Small intestine (tissue), 7 donors: Measurements from ENCODE around the gene LRIT2. TPM values are rescaled to one million over a fixed set of nuclear protein-coding genes. Genes with fewer than 3 reads are reported as not detected.

Experiments used
- DNase-seq, 2 donors: peaks; one replicate each; pipeline versions ENCODE4 v3.0.0 to v3.0.0-alpha.2; 2013
- FAIRE-seq: peaks from 2 replicates; lab custom pipeline; 2012; peaks lifted over from hg19 to GRCh38; lab: Jason Lieb, UNC
- H3K27ac ChIP-seq, 3 donors: one replicate each; pipeline ENCODE4 v1.5.1; 2013; ENCODE audit warnings: low read length in 2 of 3, mild to moderate bottlenecking in 2 of 3, control low read depth in 1 of 3, inconsistent platforms in 1 of 3, low read depth in 1 of 3, moderate library complexity in 1 of 3
- H3K27me3 ChIP-seq, 3 donors: one replicate each; pipeline ENCODE4 v1.6.1; 2013; ENCODE audit warnings: low read length in 3 of 3, inconsistent platforms in 1 of 3; ENCODE audit not compliant: control insufficient read depth in 3 of 3, insufficient read depth in 3 of 3
- H3K36me3 ChIP-seq, 3 donors: one replicate each; pipeline ENCODE4 v1.6.1; 2013; ENCODE audit warnings: low read length in 3 of 3, inconsistent platforms in 1 of 3, low read depth in 1 of 3, mild to moderate bottlenecking in 1 of 3, moderate library complexity in 1 of 3; ENCODE audit not compliant: control insufficient read depth in 3 of 3, insufficient read depth in 2 of 3
- H3K4me1 ChIP-seq, 3 donors: one replicate each; pipeline ENCODE4 v1.6.1; 2013; ENCODE audit warnings: low read length in 2 of 3, inconsistent platforms in 1 of 3, low read depth in 1 of 3, mild to moderate bottlenecking in 1 of 3, moderate library complexity in 1 of 3; ENCODE audit not compliant: control insufficient read depth in 3 of 3, insufficient read depth in 2 of 3
- H3K4me3 ChIP-seq, 3 donors: one replicate each; pipeline ENCODE4 v1.5.1; 2013; ENCODE audit warnings: low read length in 3 of 3, control low read depth in 1 of 3, inconsistent platforms in 1 of 3, low read depth in 1 of 3, mild to moderate bottlenecking in 1 of 3, moderate library complexity in 1 of 3
- H3K9me3 ChIP-seq, 2 donors: one replicate each; pipeline ENCODE4 v1.6.1; 2013; ENCODE audit warnings: low read depth in 1 of 2, low read length in 1 of 2; ENCODE audit not compliant: control insufficient read depth in 2 of 2, insufficient read depth in 1 of 2
- WGBS, 3 donors: extraction: QIAGEN DNeasy Blood & Tissue Kit; methylation state at CpG; one replicate each; pipeline ENCODE4 v1.1.7; 2013; 5-methylcytosine and 5-hydroxymethylcytosine counted together
- polyA plus RNA-seq, 4 donors: library from polyadenylated mRNA; stranded (reverse) in 3 of 4; unstranded in 1 of 4; fragments of 200-250 nt in 3 of 4; fragments of 120-200 nt in 1 of 4; gene quantifications; one replicate each; pipeline versions ENCODE4 v1.2.1 to v1.2.3, GENCODE V29; 2013
- donor health status: healthy with polysubstance abuse.
- donor health status: control.
- donor health status: control.
- donor health status: Bipolar disorder and iron deficiency.
- donor health status: healthy.

The LRIT2 gene
- polyA plus RNA-seq, 4 donors: 0.25 TPM; not detected in 3

GRCh38 chr10:84263716-84264115 is 38.4 kb upstream of the LRIT2 start:
- WGBS, 3 donors: 80 to 84% (median 82%) methylated on average over 5 of the region's 5 CpGs
- Histone ChIP-seq H3K27ac (no peak overlapping the region), H3K4me3 (no peak overlapping the region), H3K9me3 (no peaks in the 10 kb centered on the region), H3K36me3 (no peaks in the 10 kb centered on the region), H3K27me3 (no peaks in the 10 kb centered on the region), H3K4me1 (no peaks in the 10 kb centered on the region)
- FAIRE-seq: no peak
- no peak for DNase-seq

GRCh38 chr10:84262190-84262956 is 37.0 kb upstream of the LRIT2 start:
- Histone ChIP-seq H3K4me3 (no peak overlapping the region), H3K27ac (no peak overlapping the region), H3K4me1 (no peaks in the 10 kb centered on the region), H3K36me3 (no peaks in the 10 kb centered on the region), H3K9me3 (no peaks in the 10 kb centered on the region), H3K27me3 (no peaks in the 10 kb centered on the region)
- DNase-seq: no peak
- no peak for FAIRE-seq
- WGBS, 3 donors: 75 to 91% (median 79%) methylated on average over 12 to 13 of the region's 13 CpGs

- no peak overlapping the region for H3K4me3 ChIP-seq
- H3K36me3 ChIP-seq: no peaks in the 10 kb centered on the region
- no peaks in the 10 kb centered on the region for H3K9me3 ChIP-seq
- DNase-seq: no peak
- no peak for FAIRE-seq
- H3K4me1 ChIP-seq: no peaks in the 10 kb centered on the region
- H3K27me3 ChIP-seq: peaks cover 0 to 3% (median 0%) of the 10 kb centered on the region in 3 donors
- H3K27ac ChIP-seq: no peak overlapping the region
- 73 to 85% (median 83%) methylated on average over 7 of the region's 7 CpGs for WGBS, 3 donors
Measured at GRCh38 chr10:84261236-84261915, 36.0 kb upstream of the LRIT2 start.

- WGBS, 3 donors: 79 to 92% (median 83%) methylated on average over 7 of the region's 7 CpGs
- no peak for DNase-seq
- no peak for FAIRE-seq
- Histone ChIP-seq H3K36me3 (no peaks in the 10 kb centered on the region), H3K4me1 (no peaks in the 10 kb centered on the region), H3K27me3 (peaks cover 0 to 3% (median 0%) of the 10 kb centered on the region in 3 donors), H3K27ac (no peak overlapping the region), H3K4me3 (no peak overlapping the region), H3K9me3 (no peaks in the 10 kb centered on the region)
Measured at GRCh38 chr10:84258034-84258695, 32.8 kb upstream of the LRIT2 start.

- Histone ChIP-seq H3K9me3 (no peaks in the 10 kb centered on the region), H3K27me3 (peaks cover 0 to 3% (median 0%) of the 10 kb centered on the region in 3 donors), H3K36me3 (no peaks in the 10 kb centered on the region), H3K4me3 (no peak overlapping the region), H3K27ac (no peak overlapping the region), H3K4me1 (no peaks in the 10 kb centered on the region)
- WGBS, 3 donors: 77 to 81% (median 80%) methylated on average over 15 of the region's 15 CpGs
- DNase-seq (no peak), FAIRE-seq (no peak)
Measured at GRCh38 chr10:84257343-84258020, 32.1 kb upstream of the LRIT2 start.

GRCh38 chr10:84256510-84257342 is 31.4 kb upstream of the LRIT2 start:
- no peak overlapping the region for H3K27ac ChIP-seq
- H3K9me3 ChIP-seq: peaks cover 0 to 2% of the 10 kb centered on the region in 2 donors
- H3K36me3 ChIP-seq: no peaks in the 10 kb centered on the region
- WGBS, 3 donors: 36 to 41% (median 37%) methylated on average over 35 of the region's 35 CpGs
- DNase-seq: peak; percentile 10 to 46
- FAIRE-seq: no peak
- H3K4me3 ChIP-seq: no peak overlapping the region
- no peaks in the 10 kb centered on the region for H3K4me1 ChIP-seq
- peaks cover 0 to 3% (median 0%) of the 10 kb centered on the region in 3 donors for H3K27me3 ChIP-seq

GRCh38 chr10:84254552-84255478 is 29.5 kb upstream of the LRIT2 start:
- Histone ChIP-seq H3K4me3 (no peak overlapping the region), H3K27me3 (peaks cover 0 to 3% (median 0%) of the 10 kb centered on the region in 3 donors), H3K27ac (no peak overlapping the region), H3K4me1 (no peaks in the 10 kb centered on the region), H3K36me3 (no peaks in the 10 kb centered on the region), H3K9me3 (peaks cover 0 to 5% of the 10 kb centered on the region in 2 donors)
- DNase-seq (no peak), FAIRE-seq (no peak)
- 60 to 73% (median 60%) methylated on average over 10 of the region's 10 CpGs for WGBS, 3 donors
